GM23338 (cell line): ENCODE results near the gene SESN2. TPM values are rescaled to one million over a fixed set of nuclear protein-coding genes. Genes with fewer than 3 reads are reported as not detected.

Experiments
- ATAC-seq: fragments of 200-7000 bp; cut with Tn5 transposase; 3 replicates; pipeline ENCODE4 v1.9.1; 2020
- DNase-seq: peaks from one replicate; pipeline ENCODE4 v3.0.0-alpha.2; 2015; ENCODE audit warnings: low spot score
- H2AFZ ChIP-seq: fragments of 200-600 bp; sonication (generic); 2 replicates; pipeline ENCODE4 v1.8.0; 2016; ENCODE audit warnings: antibody characterized with exemption, mild to moderate bottlenecking, moderate library complexity
- H3F3A ChIP-seq: fragments of 200-600 bp; sonication (generic); replicated peaks from 2 replicates; pipeline ENCODE4 v1.8.0; 2017; ENCODE audit warnings: antibody characterized with exemption, mixed run types, low read depth
- H3K27ac ChIP-seq: fragments of 200-600 bp; sonication (generic); 2 replicates; pipeline ENCODE4 v1.6.1; 2016; ENCODE audit warnings: low read depth
- H3K27me3 ChIP-seq: fragments of 200-600 bp; sonication (generic); 2 replicates; pipeline ENCODE4 v1.8.0; 2016; ENCODE audit warnings: mild to moderate bottlenecking, mixed run types, moderate library complexity; ENCODE audit not compliant: insufficient read depth
- H3K36me3 ChIP-seq: fragments of 200-600 bp; sonication (generic); 2 replicates; pipeline ENCODE4 v1.8.0; 2016; ENCODE audit warnings: mild to moderate bottlenecking; ENCODE audit not compliant: insufficient read depth
- H3K4me1 ChIP-seq: fragments of 200-600 bp; sonication (generic); 2 replicates; pipeline ENCODE4 v1.8.0; 2016; ENCODE audit warnings: mild to moderate bottlenecking, moderate library complexity; ENCODE audit not compliant: insufficient read depth
- H3K4me2 ChIP-seq: fragments of 200-600 bp; sonication (generic); 2 replicates; pipeline ENCODE4 v1.7.1; 2017; ENCODE audit warnings: mixed run types
- H3K4me3 ChIP-seq: fragments of 200-600 bp; sonication (generic); 2 replicates; pipeline ENCODE4 v1.6.1; 2016; ENCODE audit warnings: mixed run types
- H3K79me2 ChIP-seq: fragments of 200-600 bp; sonication (generic); replicated peaks from 2 replicates; pipeline ENCODE4 v1.8.0; 2017; ENCODE audit warnings: mild to moderate bottlenecking; ENCODE audit not compliant: insufficient read depth
- H3K9me2 ChIP-seq: fragments of 200-600 bp; sonication (generic); 2 replicates; pipeline ENCODE4 v1.8.0; 2017; ENCODE audit not compliant: insufficient read depth
- H4K20me1 ChIP-seq: fragments of 200-600 bp; sonication (generic); replicated peaks from 2 replicates; pipeline ENCODE4 v1.8.0; 2017; ENCODE audit warnings: mild to moderate bottlenecking; ENCODE audit not compliant: insufficient read depth
- H3K27ac Mint-ChIP-seq: 2 replicates; pipeline ENCODE4 v1.8.0; 2020; ENCODE audit warnings: inconsistent platforms, mild to moderate bottlenecking, moderate library complexity, mixed read lengths
- H3K27me3 Mint-ChIP-seq: 3 replicates; pipeline ENCODE4 v1.8.0; 2022; ENCODE audit warnings: low read depth, mild to moderate bottlenecking, moderate library complexity, mixed read lengths, inconsistent platforms; ENCODE audit not compliant: insufficient read depth, poor library complexity
- H3K36me3 Mint-ChIP-seq: 3 replicates; pipeline ENCODE4 v1.8.0; 2021; ENCODE audit warnings: low read depth, mild to moderate bottlenecking, inconsistent platforms, moderate library complexity, mixed read lengths
- H3K4me1 Mint-ChIP-seq: 3 replicates; pipeline ENCODE4 v1.8.0; 2020; ENCODE audit warnings: mild to moderate bottlenecking, inconsistent platforms, mixed read lengths
- H3K4me3 Mint-ChIP-seq: 3 replicates; pipeline ENCODE4 v1.8.0; 2021; ENCODE audit warnings: moderate library complexity, mild to moderate bottlenecking, inconsistent platforms, mixed read lengths
- H3K9me3 Mint-ChIP-seq: 3 replicates; pipeline ENCODE4 v1.8.0; 2020; ENCODE audit warnings: moderate library complexity, mild to moderate bottlenecking, inconsistent platforms, mixed read lengths
- CREB1 ChIP-seq: fragments of 250-450 bp; sonication (Bioruptor Pico); IDR thresholded peaks from 2 replicates; pipeline ENCODE4 v1.5.0; 2020; ENCODE audit warnings: low read depth, mild to moderate bottlenecking, moderate library complexity
- CTCF ChIP-seq, 2 experiments: fragments of 200-600 bp in 1 of 2; sonication (generic) in 1 of 2; conservative IDR thresholded peaks; 2 replicates each; pipeline versions ENCODE4 v1.5.1 to v1.6.1; 2016 to 2017; ENCODE audit warnings: antibody characterized with exemption in 2 of 2, low read depth in 2 of 2, mild to moderate bottlenecking in 2 of 2, moderate library complexity in 1 of 2
- ETS1 ChIP-seq: IDR thresholded peaks from 2 replicates; pipeline ENCODE4 v1.6.1; 2016; ENCODE audit warnings: antibody characterized with exemption
- EZH2 ChIP-seq: fragments of 200-600 bp; sonication (generic); IDR thresholded peaks from one replicate; pipeline ENCODE4 v1.8.0; 2017; ENCODE audit warnings: antibody characterized with exemption, mild to moderate bottlenecking, low read depth; ENCODE audit not compliant: unreplicated experiment
- JUNB ChIP-seq: IDR thresholded peaks from one replicate; pipeline ENCODE4 v1.6.1; 2016; ENCODE audit warnings: antibody characterized with exemption; ENCODE audit not compliant: unreplicated experiment
- NANOG ChIP-seq: IDR thresholded peaks from 2 replicates; pipeline ENCODE4 v1.6.1; 2016; ENCODE audit warnings: antibody characterized with exemption, borderline replicate concordance
- POLR2AphosphoS5 ChIP-seq: IDR thresholded peaks from 2 replicates; pipeline ENCODE4 v1.6.1; 2016; ENCODE audit warnings: antibody characterized with exemption, low read depth
- STAT1 ChIP-seq: IDR thresholded peaks from one replicate; pipeline ENCODE4 v1.6.1; 2016; ENCODE audit warnings: antibody characterized with exemption; ENCODE audit not compliant: unreplicated experiment
- ZNF114 ChIP-seq: fragments of 250-450 bp; sonication (Bioruptor Pico); IDR thresholded peaks from 2 replicates; pipeline ENCODE4 v1.5.0; 2020; ENCODE audit warnings: mild to moderate bottlenecking, moderate library complexity
- ZNF331 ChIP-seq: fragments of 250-450 bp; sonication (Bioruptor Pico); IDR thresholded peaks from 2 replicates; pipeline ENCODE4 v1.5.0; 2020; ENCODE audit warnings: low read depth, mild to moderate bottlenecking, moderate library complexity
- ZNF462 ChIP-seq: fragments of 250-450 bp; sonication (Bioruptor Pico); IDR thresholded peaks from 2 replicates; pipeline ENCODE4 v1.5.0; 2020; ENCODE audit warnings: mild to moderate bottlenecking, moderate library complexity
- polyA plus RNA-seq: library from polyadenylated mRNA; unstranded; fragments of >200 nt; fragmentation: Nextera tagmentation; extraction: Ambion mirVana; gene quantifications from 2 replicates; pipeline ENCODE4 v1.2.1, GENCODE V29; 2016
- total RNA-seq: library from RNA; depleted of rRNA; stranded (reverse); fragments of >200 nt; shearing (Covaris generic); gene quantifications from 2 replicates; pipeline ENCODE4 v1.2.3, GENCODE V29; 2014

SESN2 gene
- total and polyA plus RNA-seq, 2 experiments from 2014 or later, result 22.8 to 52.1 TPM

GRCh38 chr1:28326515-28326914, 67.2 kb downstream of the SESN2 start (continued):
- TF ChIP-seq ZNF462 (CRISPR knock-in tag) (no peak), ZNF114 (CRISPR knock-in tag) (no peak), CTCF (conservative IDR thresholded peaks at IDR 0.05; ENCODE audit: low read depth in 2 of 2) (no peak), EZH2 (no peak), NANOG (no peak), JUNB (no peak)

DNA sequence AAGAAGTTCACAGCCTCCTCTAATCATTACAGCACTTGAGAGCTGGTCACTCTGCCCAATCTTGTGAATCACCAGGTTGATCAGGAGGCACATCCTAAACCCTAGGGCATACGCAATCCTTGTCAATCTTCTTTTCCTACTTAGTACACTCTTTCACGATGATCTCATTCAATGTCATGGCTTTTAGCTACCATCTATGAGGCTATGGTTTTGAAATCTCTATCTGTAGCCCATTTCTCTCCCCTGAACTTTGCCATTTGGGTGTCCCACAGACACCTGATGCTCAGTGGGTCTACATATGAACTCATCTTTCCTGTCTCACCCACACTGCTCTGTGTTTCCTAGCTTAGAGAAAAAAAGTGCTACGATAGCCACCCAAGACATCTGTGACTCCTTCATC, 67.7 kb downstream of the SESN2 start:
- no peak overlapping the region for H3K27ac Mint-ChIP-seq
- Histone ChIP-seq H3K36me3 (peaks cover 5% of the 10 kb centered on the region; the same call in 1 of the 2 replicates), H4K20me1 (no peaks in the 10 kb centered on the region), H3F3A (no peaks in the 10 kb centered on the region), H3K4me2 (no peak overlapping the region), H3K4me3 (no peak overlapping the region), H3K9me2 (no peaks in the 10 kb centered on the region), H3K27me3 (no peaks in the 10 kb centered on the region), H3K27ac (no peak overlapping the region), H2AFZ (no peak overlapping the region), H3K4me1 (no peaks in the 10 kb centered on the region), H3K79me2 (no peaks in the 10 kb centered on the region)
- peaks cover 8% of the 10 kb centered on the region; the same call in 1 of the 3 replicates for H3K4me1 Mint-ChIP-seq
- no peak for ATAC-seq
- no peak overlapping the region for H3K4me3 Mint-ChIP-seq
- H3K36me3 Mint-ChIP-seq, result peaks cover 6% of the 10 kb centered on the region; the same call in 1 of the 3 replicates
- DNase-seq, result no peak
- H3K27me3 Mint-ChIP-seq, result peaks cover 7% of the 10 kb centered on the region
- H3K9me3 Mint-ChIP-seq, result peaks cover 5% of the 10 kb centered on the region; the same call in 1 of the 3 replicates
- TF ChIP-seq STAT1, result no peak
- TF ChIP-seq ZNF331, result no peak
- no peak for TF ChIP-seq POLR2AphosphoS5
- TF ChIP-seq CREB1 (CRISPR knock-in tag), result no peak
- TF ChIP-seq EZH2, result no peak
- no peak for TF ChIP-seq ZNF114 (CRISPR knock-in tag)
- no peak for TF ChIP-seq NANOG
- TF ChIP-seq ETS1, result no peak
- TF ChIP-seq CTCF (conservative IDR thresholded peaks at IDR 0.05; ENCODE audit: low read depth in 2 of 2), result no peak
- TF ChIP-seq JUNB, result no peak
